ENCODE results near the gene SLC2A1.

SLC2A1 gene

DNA sequence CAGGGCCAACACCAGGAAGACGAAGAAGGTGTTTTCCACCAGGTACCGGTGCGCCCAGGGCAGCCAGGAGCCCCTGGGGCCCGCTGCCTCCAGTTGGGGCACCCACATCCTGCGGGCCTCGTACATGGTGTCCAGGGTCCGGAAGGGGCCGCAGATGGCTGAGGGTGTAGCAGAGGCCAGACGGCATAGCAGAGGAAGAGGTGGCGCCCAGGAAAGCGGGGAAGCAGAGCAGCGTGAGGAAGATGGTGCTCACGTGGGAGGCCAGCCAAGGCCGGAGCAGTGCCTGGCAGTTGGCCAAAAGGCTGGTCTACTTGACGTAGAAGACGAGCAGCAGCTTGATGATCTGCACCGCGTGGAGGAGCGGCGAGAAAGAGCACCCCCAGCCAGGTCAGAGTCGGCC lies 71.9 kb downstream of the SLC2A1 start:
- Mint-ChIP-seq H3K27me3 (ENCODE audit: low read depth) (peaks cover 3% of the 10 kb centered on the region), H3K9me3 (no peaks in the 10 kb centered on the region), H3K36me3 (ENCODE audit: low read depth) (no peaks in the 10 kb centered on the region), H3K4me1 (no peaks in the 10 kb centered on the region), H3K27ac (no peak overlapping the region), H3K4me3 (no peak overlapping the region)
- no peak for TF ChIP-seq CTCF (IDR thresholded peaks at IDR 0.05; ENCODE audit: unreplicated experiment in 3 of 3)

DNA sequence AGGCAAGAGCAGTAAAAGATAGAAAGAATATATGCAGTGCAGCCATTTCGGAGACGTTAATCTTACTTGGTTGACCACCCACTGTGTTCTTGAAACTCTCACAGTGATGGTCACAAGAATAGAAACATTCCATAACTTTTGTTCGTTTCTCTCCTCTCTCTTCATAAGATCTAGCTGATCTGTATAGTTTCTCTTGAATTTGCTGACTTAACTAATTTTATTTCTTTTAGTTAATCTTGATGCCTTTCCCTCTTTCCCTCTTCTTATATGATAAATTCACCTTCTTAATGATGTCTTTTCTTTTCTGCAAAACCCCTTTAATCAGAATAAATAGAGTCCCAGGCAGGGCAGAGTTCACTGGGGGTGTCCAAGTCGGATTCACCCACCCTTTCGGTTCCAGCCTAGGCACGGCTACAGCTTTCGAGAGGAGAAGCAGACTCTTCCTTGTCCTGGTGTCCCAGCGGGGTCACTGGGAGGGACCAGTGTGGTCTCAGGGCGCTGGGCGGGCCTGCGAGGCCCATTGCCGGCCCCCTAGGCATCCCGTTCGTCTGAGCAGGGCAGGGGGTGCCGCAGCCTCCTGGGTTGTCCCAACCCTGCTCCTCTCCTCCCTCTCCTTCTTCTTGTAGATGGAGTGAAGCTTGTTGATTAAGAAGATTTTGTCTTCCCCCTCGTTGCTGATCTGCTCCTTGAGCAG lies 72.5 kb downstream of the SLC2A1 start:
- H3K9me3 Mint-ChIP-seq, result no peaks in the 10 kb centered on the region
- no peak for TF ChIP-seq CTCF (IDR thresholded peaks at IDR 0.05; ENCODE audit: unreplicated experiment in 3 of 3)
- peaks cover 3% of the 10 kb centered on the region for H3K27me3 Mint-ChIP-seq (ENCODE audit: low read depth)
- H3K36me3 Mint-ChIP-seq (ENCODE audit: low read depth), result no peaks in the 10 kb centered on the region
- H3K27ac Mint-ChIP-seq, result no peak overlapping the region
- no peak overlapping the region for H3K4me3 Mint-ChIP-seq
- no peaks in the 10 kb centered on the region for H3K4me1 Mint-ChIP-seq

- Mint-ChIP-seq H3K27me3 (ENCODE audit: low read depth) (peaks cover 4% of the 10 kb centered on the region), H3K36me3 (ENCODE audit: low read depth) (no peaks in the 10 kb centered on the region), H3K27ac (no peak overlapping the region), H3K4me3 (no peak overlapping the region), H3K9me3 (no peaks in the 10 kb centered on the region), H3K4me1 (no peaks in the 10 kb centered on the region)
- TF ChIP-seq CTCF (IDR thresholded peaks at IDR 0.05; ENCODE audit: unreplicated experiment in 3 of 3), result no peak
Measured at GRCh38 chr1:42880384-42880783, 78.3 kb downstream of the SLC2A1 start.

- Mint-ChIP-seq H3K27me3 (ENCODE audit: low read depth) (peaks cover 4% of the 10 kb centered on the region), H3K4me1 (no peaks in the 10 kb centered on the region), H3K9me3 (peaks cover 3% of the 10 kb centered on the region), H3K36me3 (ENCODE audit: low read depth) (no peaks in the 10 kb centered on the region), H3K4me3 (no peak overlapping the region), H3K27ac (no peak overlapping the region)
- TF ChIP-seq CTCF (IDR thresholded peaks at IDR 0.05; ENCODE audit: unreplicated experiment in 3 of 3), result no peak
Measured at GRCh38 chr1:42877380-42877779, 81.3 kb downstream of the SLC2A1 start.

DNA sequence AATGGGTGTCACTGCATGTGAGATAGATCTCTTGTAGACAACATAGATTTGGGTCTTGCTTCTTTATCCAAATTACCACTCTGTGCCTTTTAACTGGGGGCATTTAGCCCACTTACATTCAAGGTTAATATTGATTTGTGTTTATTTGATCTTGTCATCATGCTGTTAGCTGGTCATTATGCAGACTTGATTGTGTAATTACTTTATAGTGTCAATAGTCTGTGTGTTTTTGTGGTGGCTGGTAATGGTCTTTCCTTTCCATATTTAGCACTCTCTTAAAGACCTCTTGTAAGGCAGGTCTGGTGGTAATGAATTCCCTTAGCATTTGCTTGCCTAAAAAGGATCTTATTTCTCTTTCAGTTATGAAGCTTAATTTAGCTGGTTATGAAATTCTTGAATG lies 82.7 kb downstream of the SLC2A1 start:
- Mint-ChIP-seq H3K27me3 (ENCODE audit: low read depth) (peaks cover 4% of the 10 kb centered on the region), H3K9me3 (peaks cover 7% of the 10 kb centered on the region), H3K4me1 (no peaks in the 10 kb centered on the region), H3K4me3 (no peak overlapping the region), H3K27ac (no peak overlapping the region), H3K36me3 (ENCODE audit: low read depth) (no peaks in the 10 kb centered on the region)
- TF ChIP-seq CTCF (IDR thresholded peaks at IDR 0.05; ENCODE audit: unreplicated experiment in 3 of 3), result no peak
